HUES6 (cell line): ENCODE data around the gene NPPB.

Experiments
- H3K27ac ChIP-seq: 2 replicates; pipeline ENCODE4 v1.7.0; 2013; ENCODE audit warnings: low read depth, mild to moderate bottlenecking, low read length, inconsistent platforms
- H3K27me3 ChIP-seq: 2 replicates; pipeline ENCODE4 v1.6.1; 2013; ENCODE audit warnings: low read length; ENCODE audit not compliant: control insufficient read depth, insufficient read depth
- H3K36me3 ChIP-seq: 2 replicates; pipeline ENCODE4 v1.6.1; 2013; ENCODE audit warnings: low read length; ENCODE audit not compliant: control insufficient read depth, insufficient read depth
- H3K4me1 ChIP-seq: 2 replicates; pipeline ENCODE4 v1.6.1; 2013; ENCODE audit warnings: low read length; ENCODE audit not compliant: control insufficient read depth, insufficient read depth
- H3K4me3 ChIP-seq: 2 replicates; pipeline ENCODE4 v1.5.1; 2013; ENCODE audit warnings: low read depth, low read length
- H3K9ac ChIP-seq: one replicate; pipeline ENCODE4 v1.6.1; 2013; ENCODE audit warnings: mild to moderate bottlenecking, low read length
- H3K9me3 ChIP-seq: 2 replicates; pipeline ENCODE4 v1.6.1; 2013; ENCODE audit warnings: low read depth, low read length; ENCODE audit not compliant: control insufficient read depth, insufficient read depth

The NPPB gene

GRCh38 chr1:11826946-11827345 is 31.8 kb downstream of the NPPB start:
- H3K27me3 ChIP-seq, result no peaks in the 10 kb centered on the region
- H3K4me3 ChIP-seq, result no peak overlapping the region
- H3K27ac ChIP-seq, result no peak overlapping the region
- no peaks in the 10 kb centered on the region for H3K4me1 ChIP-seq
- no peaks in the 10 kb centered on the region for H3K9me3 ChIP-seq
- H3K36me3 ChIP-seq, result peaks cover 87% of the 10 kb centered on the region
- H3K9ac ChIP-seq, result no peak overlapping the region

GRCh38 chr1:11825131-11825530 is 33.6 kb downstream of the NPPB start:
- no peak overlapping the region for H3K9ac ChIP-seq
- no peak overlapping the region for H3K4me3 ChIP-seq
- H3K9me3 ChIP-seq, result no peaks in the 10 kb centered on the region
- H3K36me3 ChIP-seq, result peaks cover 85% of the 10 kb centered on the region
- H3K27me3 ChIP-seq, result no peaks in the 10 kb centered on the region
- H3K27ac ChIP-seq, result no peak overlapping the region
- no peaks in the 10 kb centered on the region for H3K4me1 ChIP-seq

GRCh38 chr1:11823366-11824137 is 35.2 kb downstream of the NPPB start:
- Histone ChIP-seq H3K36me3 (peaks cover 85% of the 10 kb centered on the region), H3K9me3 (no peaks in the 10 kb centered on the region), H3K4me1 (no peaks in the 10 kb centered on the region), H3K27me3 (no peaks in the 10 kb centered on the region), H3K4me3 (no peak overlapping the region), H3K27ac (no peak overlapping the region), H3K9ac (no peak overlapping the region)

- H3K27me3 ChIP-seq, result no peaks in the 10 kb centered on the region
- H3K9ac ChIP-seq, result no peak overlapping the region
- no peaks in the 10 kb centered on the region for H3K4me1 ChIP-seq
- no peaks in the 10 kb centered on the region for H3K9me3 ChIP-seq
- H3K27ac ChIP-seq, result no peak overlapping the region
- H3K4me3 ChIP-seq, result no peak overlapping the region
- H3K36me3 ChIP-seq, result peaks cover 84% of the 10 kb centered on the region
Measured at GRCh38 chr1:11822091-11822490, 36.7 kb downstream of the NPPB start.

- Histone ChIP-seq H3K9ac (no peak overlapping the region), H3K9me3 (no peaks in the 10 kb centered on the region), H3K27me3 (no peaks in the 10 kb centered on the region), H3K4me1 (no peaks in the 10 kb centered on the region), H3K4me3 (no peak overlapping the region), H3K27ac (no peak overlapping the region), H3K36me3 (peaks cover 71% of the 10 kb centered on the region)
Measured at GRCh38 chr1:11817192-11817591, 41.6 kb downstream of the NPPB start.

- H3K9me3 ChIP-seq, result no peaks in the 10 kb centered on the region
- no peak overlapping the region for H3K4me3 ChIP-seq
- no peak overlapping the region for H3K27ac ChIP-seq
- H3K36me3 ChIP-seq, result peaks cover 75% of the 10 kb centered on the region
- no peaks in the 10 kb centered on the region for H3K4me1 ChIP-seq
- no peaks in the 10 kb centered on the region for H3K27me3 ChIP-seq
- no peak overlapping the region for H3K9ac ChIP-seq
Measured at GRCh38 chr1:11813021-11813420, 45.7 kb downstream of the NPPB start.
